Stimulated activated effector memory CD8-positive, alpha-beta T cell treated with anti-CD3 and anti-CD28 coated beads, Interleukin-12 subunit alpha, Interleukin-12 subunit beta, amount 100 ng/mL, for 72 hours (primary cell): ENCODE measurements around the gene KIF13A.

Source experiments
- ATAC-seq: fragments of 150-1000 bp; cut with Tn5 transposase; 2 replicates; pipeline ENCODE4 v1.10.0; 2021
- DNase-seq, 2 donors: peaks; one replicate each; pipeline ENCODE4 v3.0.0; 2021 to 2022; ENCODE audit warnings: low spot score in 2 of 2
- H3K27ac Mint-ChIP-seq: one replicate; pipeline ENCODE4 v1.8.0; 2022; ENCODE audit warnings: mild to moderate bottlenecking, mixed read lengths
- H3K36me3 Mint-ChIP-seq: one replicate; pipeline ENCODE4 v1.8.0; 2022; ENCODE audit warnings: mild to moderate bottlenecking, mixed read lengths
- H3K4me1 Mint-ChIP-seq: one replicate; pipeline ENCODE4 v1.8.0; 2022; ENCODE audit warnings: mixed read lengths
- H3K4me3 Mint-ChIP-seq: one replicate; pipeline ENCODE4 v1.8.0; 2022; ENCODE audit warnings: mild to moderate bottlenecking, mixed read lengths
- H3K9me3 Mint-ChIP-seq: one replicate; pipeline ENCODE4 v1.8.0; 2022; ENCODE audit warnings: mixed read lengths

Gene KIF13A

GRCh38 chr6:17886891-17887290 is 100.5 kb downstream of the KIF13A start:
- Mint-ChIP-seq H3K4me3 (no peak overlapping the region), H3K9me3 (no peaks in the 10 kb centered on the region), H3K36me3 (no peaks in the 10 kb centered on the region), H3K27ac (no peak overlapping the region), H3K4me1 (peaks cover 18% of the 10 kb centered on the region)
- no peak for ATAC-seq
- DNase-seq = no peak

GRCh38 chr6:17885889-17886576 is 101.4 kb downstream of the KIF13A start:
- no peak overlapping the region for H3K4me3 Mint-ChIP-seq
- DNase-seq = no peak
- H3K36me3 Mint-ChIP-seq = no peaks in the 10 kb centered on the region
- no peaks in the 10 kb centered on the region for H3K9me3 Mint-ChIP-seq
- H3K27ac Mint-ChIP-seq = no peak overlapping the region
- no peak for ATAC-seq
- peaks cover 18% of the 10 kb centered on the region for H3K4me1 Mint-ChIP-seq

- no peak overlapping the region for H3K4me3 Mint-ChIP-seq
- H3K27ac Mint-ChIP-seq = no peak overlapping the region
- H3K9me3 Mint-ChIP-seq = no peaks in the 10 kb centered on the region
- ATAC-seq (peak; percentile 86), DNase-seq (peak in 1 of 2 donors; percentile 52)
- peaks cover 18% of the 10 kb centered on the region for H3K4me1 Mint-ChIP-seq
- no peaks in the 10 kb centered on the region for H3K36me3 Mint-ChIP-seq
These were observed 102.6 kb downstream of the KIF13A start for GRCh38 chr6:17884498-17885478.

GRCh38 chr6:17883665-17884497 is 103.6 kb downstream of the KIF13A start:
- Mint-ChIP-seq H3K9me3 (no peaks in the 10 kb centered on the region), H3K36me3 (no peaks in the 10 kb centered on the region), H3K4me3 (no peak overlapping the region), H3K27ac (no peak overlapping the region), H3K4me1 (peaks cover 18% of the 10 kb centered on the region)
- DNase-seq (no peak), ATAC-seq (no peak)

- Mint-ChIP-seq H3K4me1 (peaks cover 18% of the 10 kb centered on the region), H3K27ac (no peak overlapping the region), H3K4me3 (no peak overlapping the region), H3K36me3 (no peaks in the 10 kb centered on the region), H3K9me3 (no peaks in the 10 kb centered on the region)
- ATAC-seq (no peak), DNase-seq (no peak)
These were observed 106.2 kb downstream of the KIF13A start for GRCh38 chr6:17881085-17881858.

GRCh38 chr6:17879184-17879583 is 108.3 kb downstream of the KIF13A start:
- no peaks in the 10 kb centered on the region for H3K36me3 Mint-ChIP-seq
- DNase-seq (no peak), ATAC-seq (no peak)
- peaks cover 4% of the 10 kb centered on the region for H3K4me1 Mint-ChIP-seq
- no peaks in the 10 kb centered on the region for H3K9me3 Mint-ChIP-seq
- no peak overlapping the region for H3K27ac Mint-ChIP-seq
- no peak overlapping the region for H3K4me3 Mint-ChIP-seq

- DNase-seq = no peak
- ATAC-seq = no peak
- Mint-ChIP-seq H3K27ac (no peak overlapping the region), H3K9me3 (no peaks in the 10 kb centered on the region), H3K4me1 (no peaks in the 10 kb centered on the region), H3K4me3 (no peak overlapping the region), H3K36me3 (no peaks in the 10 kb centered on the region)
These were observed 108.7 kb downstream of the KIF13A start for GRCh38 chr6:17878734-17879133.

GRCh38 chr6:17877895-17878440 is 109.5 kb downstream of the KIF13A start:
- no peak for DNase-seq
- Mint-ChIP-seq H3K4me1 (no peaks in the 10 kb centered on the region), H3K4me3 (no peak overlapping the region), H3K36me3 (no peaks in the 10 kb centered on the region), H3K9me3 (no peaks in the 10 kb centered on the region), H3K27ac (no peak overlapping the region)
- ATAC-seq = no peak

GRCh38 chr6:17877196-17877894 is 110.1 kb downstream of the KIF13A start:
- ATAC-seq = no peak
- H3K36me3 Mint-ChIP-seq = no peaks in the 10 kb centered on the region
- no peak overlapping the region for H3K27ac Mint-ChIP-seq
- no peaks in the 10 kb centered on the region for H3K9me3 Mint-ChIP-seq
- no peak overlapping the region for H3K4me3 Mint-ChIP-seq
- no peak for DNase-seq
- H3K4me1 Mint-ChIP-seq = no peaks in the 10 kb centered on the region

GRCh38 chr6:17874753-17875152 is 112.7 kb downstream of the KIF13A start:
- H3K9me3 Mint-ChIP-seq = no peaks in the 10 kb centered on the region
- H3K36me3 Mint-ChIP-seq = no peaks in the 10 kb centered on the region
- no peak for DNase-seq
- H3K4me1 Mint-ChIP-seq = no peaks in the 10 kb centered on the region
- H3K4me3 Mint-ChIP-seq = no peak overlapping the region
- H3K27ac Mint-ChIP-seq = no peak overlapping the region
- no peak for ATAC-seq

GRCh38 chr6:17872908-17873307 is 114.5 kb downstream of the KIF13A start:
- ATAC-seq = no peak
- Mint-ChIP-seq H3K27ac (no peak overlapping the region), H3K9me3 (no peaks in the 10 kb centered on the region), H3K4me1 (no peaks in the 10 kb centered on the region), H3K4me3 (no peak overlapping the region), H3K36me3 (no peaks in the 10 kb centered on the region)
- no peak for DNase-seq

- H3K36me3 Mint-ChIP-seq = no peaks in the 10 kb centered on the region
These were observed 115.6 kb downstream of the KIF13A start for GRCh38 chr6:17871836-17872235.

GRCh38 chr6:17871189-17871519 is 116.3 kb downstream of the KIF13A start:
- Mint-ChIP-seq H3K4me3 (no peak overlapping the region), H3K4me1 (no peaks in the 10 kb centered on the region), H3K27ac (no peak overlapping the region), H3K9me3 (no peaks in the 10 kb centered on the region), H3K36me3 (no peaks in the 10 kb centered on the region)
- ATAC-seq (no peak), DNase-seq (no peak)

More at GRCh38 chr6:17871836-17872235, 115.6 kb downstream of the KIF13A start:
- Mint-ChIP-seq H3K27ac (no peak overlapping the region), H3K4me1 (no peaks in the 10 kb centered on the region), H3K4me3 (no peak overlapping the region), H3K9me3 (no peaks in the 10 kb centered on the region)
- DNase-seq (no peak), ATAC-seq (no peak)
